Measurements from ENCODE around the gene PPHLN1.

- TF ChIP-seq SP1 (IDR thresholded peaks at IDR 0.05) (no peak), BHLHE40 (IDR thresholded peaks at IDR 0.05; ENCODE audit: borderline replicate concordance) (no peak), HDGF (IDR thresholded peaks at IDR 0.05; ENCODE audit: borderline replicate concordance) (no peak), PKNOX1 (IDR thresholded peaks at IDR 0.05) (no peak)
Measured at GRCh38 chr12:42326541-42327226, 717 bp downstream of the PPHLN1 start.
